Measurements from ENCODE around the gene CFAP73.

- no peak for TF ChIP-seq CTCF (IDR thresholded peaks at IDR 0.05 in 8 of 11, conservative IDR thresholded peaks at IDR 0.05 in 3 of 11)
- no peak for TF ChIP-seq POLR2AphosphoS5 (IDR thresholded peaks at IDR 0.05)
Observed at GRCh38 chr12:113186033-113186365, 36.5 kb downstream of the CFAP73 start.
